GM23248 (cell line): ENCODE results near the gene KIAA2012.

Experiments
- EZH2 ChIP-seq: fragments of 200-600 bp; sonication (generic); IDR thresholded peaks from 2 replicates; pipeline ENCODE4 v1.6.1; 2018; ENCODE audit warnings: antibody characterized with exemption, mild to moderate bottlenecking; ENCODE audit not compliant: insufficient read depth, poor library complexity, severe bottlenecking
- EZH2phosphoT487 ChIP-seq: fragments of 200-600 bp; sonication (generic); IDR thresholded peaks from 2 replicates; pipeline ENCODE4 v1.6.1; 2018; ENCODE audit warnings: antibody characterized with exemption, moderate library complexity, mild to moderate bottlenecking, low read depth; ENCODE audit not compliant: insufficient read depth

GRCh38 chr2:202120828-202121227 lies 47.8 kb downstream of the KIAA2012 start:
- TF ChIP-seq EZH2phosphoT487, result no peak
- no peak for TF ChIP-seq EZH2
